Astrocyte (in vitro differentiated cells and primary cell): ENCODE results near the gene DQX1.
"Not testable (repeated sequence)": the region's sequence is repeated elsewhere in the genome, so short reads cannot be mapped to it uniquely, and the experiment has no call there.

Source experiments
- CTCF ChIP-seq: IDR thresholded peaks from 2 replicates; pipeline ENCODE4 v1.5.1; 2011; ENCODE audit warnings: low read depth, mild to moderate bottlenecking, inconsistent platforms, low read length, moderate library complexity; ENCODE audit not compliant: insufficient read depth
- EZH2 ChIP-seq: IDR thresholded peaks from 2 replicates; pipeline ENCODE4 v1.6.1; 2012; ENCODE audit warnings: mild to moderate bottlenecking, low read length, inconsistent platforms; ENCODE audit not compliant: insufficient read depth

- TF ChIP-seq CTCF, EZH2: not testable (repeated sequence)
Measured at GRCh38 chr2:74561022-74561421, 35.0 kb upstream of the DQX1 start.
